ENCODE results near the gene SMARCA2. TPM values are rescaled to one million over a fixed set of nuclear protein-coding genes. Genes with fewer than 3 reads are reported as not detected.

SMARCA2 gene
- total RNA-seq, 1 donor from 2014 or later, result 19.7 TPM

- no peak for FAIRE-seq
- no peak for TF ChIP-seq CTCF (IDR thresholded peaks at IDR 0.05; ENCODE audit: insufficient read depth, low read length, severe bottlenecking)
- DNase-seq (ENCODE audit: low read depth), result no peak
- Histone ChIP-seq H3K4me3 (ENCODE audit: low read depth, low read length) (no peak overlapping the region), H3K27me3 (ENCODE audit: control insufficient read depth, insufficient read depth, low read length) (no peaks in the 10 kb centered on the region), H3K36me3 (ENCODE audit: control insufficient read depth, insufficient read depth, low read length) (no peaks in the 10 kb centered on the region)
These were observed 25.6 kb upstream of the SMARCA2 start for GRCh38 chr9:1989500-1989899.

- no peaks in the 10 kb centered on the region for H3K36me3 ChIP-seq (ENCODE audit: control insufficient read depth, insufficient read depth, low read length)
- DNase-seq (ENCODE audit: low read depth) (no peak), FAIRE-seq (no peak)
- no peak for TF ChIP-seq CTCF (IDR thresholded peaks at IDR 0.05; ENCODE audit: insufficient read depth, low read length, severe bottlenecking)
- H3K27me3 ChIP-seq (ENCODE audit: control insufficient read depth, insufficient read depth, low read length), result no peaks in the 10 kb centered on the region
- H3K4me3 ChIP-seq (ENCODE audit: low read depth, low read length), result no peak overlapping the region
These were observed 21.0 kb upstream of the SMARCA2 start for GRCh38 chr9:1994180-1994579.

GRCh38 chr9:1995084-1995483, 20.1 kb upstream of the SMARCA2 start:
- FAIRE-seq (no peak), DNase-seq (ENCODE audit: low read depth) (no peak)
- no peak for TF ChIP-seq CTCF (IDR thresholded peaks at IDR 0.05; ENCODE audit: insufficient read depth, low read length, severe bottlenecking)
- H3K36me3 ChIP-seq (ENCODE audit: control insufficient read depth, insufficient read depth, low read length), result no peaks in the 10 kb centered on the region
- no peaks in the 10 kb centered on the region for H3K27me3 ChIP-seq (ENCODE audit: control insufficient read depth, insufficient read depth, low read length)
- H3K4me3 ChIP-seq (ENCODE audit: low read depth, low read length), result no peak overlapping the region

GRCh38 chr9:1996156-1996555, 19.0 kb upstream of the SMARCA2 start:
- Histone ChIP-seq H3K36me3 (ENCODE audit: control insufficient read depth, insufficient read depth, low read length) (no peaks in the 10 kb centered on the region), H3K27me3 (ENCODE audit: control insufficient read depth, insufficient read depth, low read length) (no peaks in the 10 kb centered on the region), H3K4me3 (ENCODE audit: low read depth, low read length) (no peak overlapping the region)
- TF ChIP-seq CTCF (IDR thresholded peaks at IDR 0.05; ENCODE audit: insufficient read depth, low read length, severe bottlenecking), result no peak
- no peak for FAIRE-seq
- DNase-seq (ENCODE audit: low read depth), result no peak

GRCh38 chr9:1997646-1998045, 17.5 kb upstream of the SMARCA2 start:
- DNase-seq (ENCODE audit: low read depth) (no peak), FAIRE-seq (no peak)
- TF ChIP-seq CTCF (IDR thresholded peaks at IDR 0.05; ENCODE audit: insufficient read depth, low read length, severe bottlenecking), result no peak
- Histone ChIP-seq H3K4me3 (ENCODE audit: low read depth, low read length) (no peak overlapping the region), H3K36me3 (ENCODE audit: control insufficient read depth, insufficient read depth, low read length) (no peaks in the 10 kb centered on the region), H3K27me3 (ENCODE audit: control insufficient read depth, insufficient read depth, low read length) (no peaks in the 10 kb centered on the region)

- DNase-seq (ENCODE audit: low read depth), result no peak
- no peaks in the 10 kb centered on the region for H3K27me3 ChIP-seq (ENCODE audit: control insufficient read depth, insufficient read depth, low read length)
- H3K4me3 ChIP-seq (ENCODE audit: low read depth, low read length), result no peak overlapping the region
- no peaks in the 10 kb centered on the region for H3K36me3 ChIP-seq (ENCODE audit: control insufficient read depth, insufficient read depth, low read length)
- no peak for FAIRE-seq
- TF ChIP-seq CTCF (IDR thresholded peaks at IDR 0.05; ENCODE audit: insufficient read depth, low read length, severe bottlenecking), result no peak
These were observed 17.0 kb upstream of the SMARCA2 start for GRCh38 chr9:1998111-1998510.
